ENCODE data around the gene RUVBL1.

The RUVBL1 gene

DNA sequence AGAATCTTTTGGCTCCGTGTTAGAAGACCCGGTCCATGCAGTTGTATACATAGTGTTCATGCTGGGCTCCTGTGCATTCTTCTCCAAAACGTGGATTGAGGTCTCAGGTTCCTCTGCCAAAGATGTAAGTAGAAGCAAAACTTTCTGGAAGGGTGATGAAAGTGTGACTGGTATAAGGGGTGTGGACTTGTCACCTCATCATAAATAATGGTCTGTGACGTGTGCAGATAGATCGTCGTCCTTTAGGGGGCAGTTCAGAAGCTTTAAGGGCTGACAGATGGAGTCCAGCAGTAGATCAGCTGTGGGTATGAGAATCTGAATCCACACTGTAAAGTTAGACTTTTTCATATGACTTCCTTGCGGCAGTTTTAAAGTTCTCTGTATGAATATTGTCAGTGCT, 56.1 kb downstream of the RUVBL1 start:
- DNase-seq (ENCODE audit: low read depth), result no peak

- DNase-seq (ENCODE audit: low read depth), result no peak
These were observed 56.9 kb downstream of the RUVBL1 start for GRCh38 chr3:128066676-128067075.

DNA sequence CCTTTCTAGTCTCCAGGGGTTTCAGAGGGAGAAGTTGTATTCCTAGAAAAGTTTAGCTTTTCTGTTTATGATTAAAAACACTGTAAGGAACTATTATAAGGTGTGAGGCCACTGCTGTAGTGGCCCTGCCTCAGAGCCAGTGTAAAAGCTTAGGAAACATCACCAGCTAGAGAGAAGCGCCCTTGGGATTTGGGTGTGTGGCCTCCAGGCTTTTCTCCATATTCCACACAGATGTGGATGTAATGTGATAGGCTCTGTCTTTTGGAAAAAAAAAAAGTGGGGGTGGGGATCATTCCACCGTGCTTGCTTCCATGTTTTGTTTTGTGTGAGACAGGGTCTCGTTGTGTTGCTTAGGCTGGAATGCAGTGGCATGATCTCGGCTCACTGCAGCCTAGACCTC, 57.5 kb downstream of the RUVBL1 start:
- no peak for DNase-seq (ENCODE audit: low read depth)

DNA sequence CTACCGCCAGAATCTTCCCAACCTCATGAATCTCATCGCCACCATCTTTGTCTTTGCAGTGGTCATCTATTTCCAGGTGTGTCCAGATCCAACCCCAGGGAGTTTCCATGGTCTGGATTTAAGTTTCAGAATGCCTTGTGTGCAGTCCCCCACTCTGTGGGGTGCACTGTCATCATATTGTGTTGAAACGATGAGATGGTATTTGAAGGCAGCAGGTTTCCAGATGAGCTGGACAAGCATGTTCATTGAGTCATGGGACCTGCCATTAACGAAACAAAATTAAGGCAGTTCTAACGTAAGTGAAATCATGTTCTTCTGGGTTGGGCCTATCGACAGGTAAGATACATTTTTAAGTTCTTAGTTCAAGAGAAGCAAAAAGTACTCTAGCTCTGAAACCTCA, 58.6 kb downstream of the RUVBL1 start:
- DNase-seq (ENCODE audit: low read depth), result no peak

DNA sequence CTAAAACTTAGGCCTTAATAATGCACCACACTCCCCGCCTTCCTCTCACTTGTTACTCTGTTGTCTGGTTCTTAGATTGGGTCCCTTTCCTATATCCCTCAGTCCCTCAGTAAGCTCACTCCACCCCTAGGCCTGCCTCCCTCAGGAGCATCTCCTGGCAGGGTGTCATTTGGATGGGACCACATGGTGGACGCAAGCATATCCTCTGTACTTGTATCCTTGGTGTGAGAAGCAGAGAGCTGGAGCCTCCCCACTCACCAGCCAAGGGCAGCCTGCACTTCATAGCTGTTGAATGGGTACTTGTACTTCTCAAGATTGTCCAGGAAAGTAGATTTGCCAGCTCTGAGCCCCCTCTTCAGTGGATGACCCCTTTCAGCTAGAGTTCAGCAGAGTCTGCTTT, 59.7 kb downstream of the RUVBL1 start:
- DNase-seq (ENCODE audit: low read depth), result no peak

- DNase-seq (ENCODE audit: low read depth), result no peak
These were observed 61.4 kb downstream of the RUVBL1 start for GRCh38 chr3:128062033-128062745.

DNA sequence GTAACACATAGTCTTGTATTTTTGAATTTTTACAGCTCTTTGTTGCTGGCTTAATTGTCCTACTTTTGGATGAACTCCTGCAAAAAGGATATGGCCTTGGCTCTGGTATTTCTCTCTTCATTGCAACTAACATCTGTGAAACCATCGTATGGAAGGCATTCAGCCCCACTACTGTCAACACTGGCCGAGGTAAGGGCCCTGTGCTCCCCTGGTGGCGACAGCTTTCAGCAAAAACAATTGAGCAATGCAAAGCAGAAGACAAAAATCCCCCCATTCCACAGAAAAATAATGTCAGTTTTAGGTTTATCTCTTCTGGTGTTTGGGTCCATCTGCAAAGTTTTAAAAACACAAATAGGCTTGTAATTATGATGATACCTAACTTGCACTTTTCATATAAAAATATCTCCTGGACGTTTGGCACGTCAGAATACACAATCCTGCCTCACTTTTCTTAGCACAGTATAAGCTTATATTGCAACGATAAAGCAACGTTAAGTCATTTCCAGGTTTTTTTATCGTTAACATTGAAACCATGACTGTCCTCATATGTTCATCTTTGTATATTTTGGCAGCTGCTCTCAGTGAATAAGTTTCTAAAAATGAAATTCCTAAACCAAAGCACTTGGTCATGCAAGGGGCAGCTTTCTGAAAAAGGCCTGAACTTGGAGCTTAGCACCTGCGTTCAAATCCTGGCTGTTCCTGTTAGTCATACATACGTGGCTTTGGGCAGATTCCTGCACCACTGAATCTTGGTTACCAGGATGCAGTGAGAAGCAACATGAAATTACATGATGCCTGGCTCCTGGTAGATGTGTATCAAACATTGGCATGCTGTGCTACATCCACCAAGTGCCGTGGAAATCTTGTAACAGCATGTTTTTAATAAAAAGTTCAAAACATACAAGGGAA, 62.9 kb downstream of the RUVBL1 start:
- DNase-seq (ENCODE audit: low read depth), result no peak

- DNase-seq (ENCODE audit: low read depth), result no peak
These were observed 67.4 kb downstream of the RUVBL1 start for GRCh38 chr3:128056258-128056657.

DNA sequence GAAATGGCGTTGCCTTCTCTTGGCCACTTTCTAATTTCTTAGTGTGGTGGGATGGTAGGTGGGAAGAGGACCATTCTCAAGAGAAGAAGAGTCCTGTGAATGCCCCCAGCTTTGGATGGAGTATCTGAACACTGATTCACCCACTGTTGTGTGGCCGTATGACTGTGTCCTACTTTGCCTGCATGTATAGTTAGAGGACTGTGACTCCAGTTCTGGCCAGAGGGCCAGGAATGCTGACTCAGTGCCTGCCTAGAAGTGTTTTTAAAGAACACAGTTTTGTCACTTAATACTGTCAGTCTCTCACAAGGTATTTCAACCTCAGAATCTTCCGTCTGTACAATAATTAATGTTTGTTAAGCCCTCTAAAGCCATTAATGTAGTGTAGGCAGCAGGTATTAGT, 69.2 kb downstream of the RUVBL1 start:
- DNase-seq (ENCODE audit: low read depth), result no peak

DNA sequence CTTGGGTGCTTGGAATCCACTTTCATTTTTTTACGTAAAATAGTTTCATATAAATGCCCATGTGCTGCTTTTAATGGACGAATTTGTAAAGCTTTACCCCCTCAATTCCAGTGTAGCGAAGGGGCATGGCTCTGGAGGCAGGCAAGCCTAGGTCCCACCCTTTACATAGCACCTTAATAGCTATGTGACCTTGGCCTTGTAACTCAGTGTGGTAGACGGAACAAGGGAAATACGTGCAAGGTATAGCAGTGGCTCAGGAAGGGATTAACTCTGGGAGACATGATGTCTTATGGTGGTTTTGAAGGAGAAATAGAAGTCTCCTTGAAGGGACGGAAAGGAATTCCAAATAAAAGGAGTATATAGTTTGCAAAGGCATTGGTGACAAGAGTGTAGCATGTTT, 70.0 kb downstream of the RUVBL1 start:
- DNase-seq (ENCODE audit: low read depth), result no peak

DNA sequence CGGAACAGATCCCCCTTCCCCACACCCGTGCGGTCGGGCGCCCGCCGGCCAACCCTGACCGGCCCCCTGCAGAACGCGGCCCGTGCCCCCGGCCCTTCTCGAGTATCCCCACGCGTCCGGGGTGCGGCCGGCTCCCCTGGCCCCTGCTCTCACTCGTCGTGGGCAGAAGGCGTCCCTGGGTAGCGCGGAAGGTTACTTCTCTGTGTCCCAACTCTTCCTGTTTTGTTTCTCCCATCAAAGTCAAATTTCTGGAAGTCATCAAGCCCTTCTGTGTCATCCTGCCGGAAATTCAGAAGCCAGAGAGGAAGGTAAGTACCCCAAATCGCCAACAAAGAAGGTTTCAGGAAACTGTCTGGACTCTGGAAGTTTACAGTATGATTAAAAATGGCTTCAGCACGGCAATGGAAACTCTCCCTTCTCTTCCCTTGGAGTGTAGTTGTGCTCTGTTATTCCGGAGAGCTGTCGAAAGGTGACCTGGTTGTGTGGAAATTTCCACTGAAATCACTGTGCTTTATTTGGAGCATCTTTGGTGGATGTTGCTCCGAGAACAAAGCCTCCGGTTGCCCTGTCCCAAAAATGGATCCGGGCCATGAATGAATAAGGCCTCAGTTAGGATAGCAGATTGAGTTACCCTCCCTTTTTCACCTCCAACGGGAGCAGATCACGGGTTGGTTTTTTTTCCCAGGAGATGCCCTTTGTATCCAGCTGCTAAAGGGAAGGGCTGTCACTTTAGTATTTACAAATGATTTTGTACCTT, 70.8 kb downstream of the RUVBL1 start:
- DNase-seq (ENCODE audit: low read depth), result no peak

- DNase-seq (ENCODE audit: low read depth), result peak; percentile 95
These were observed 71.6 kb downstream of the RUVBL1 start, which contains the start of gene SEC61A1 for GRCh38 chr3:128051837-128052594. Gene SEC61A1, plus strand, starts transcription at chr3:128052437. Its CDS starts 116 bp downstream, at chr3:128052553.

GRCh38 chr3:128051459-128051836, 72.2 kb downstream of the RUVBL1 start:
- no peak for DNase-seq (ENCODE audit: low read depth)

DNA sequence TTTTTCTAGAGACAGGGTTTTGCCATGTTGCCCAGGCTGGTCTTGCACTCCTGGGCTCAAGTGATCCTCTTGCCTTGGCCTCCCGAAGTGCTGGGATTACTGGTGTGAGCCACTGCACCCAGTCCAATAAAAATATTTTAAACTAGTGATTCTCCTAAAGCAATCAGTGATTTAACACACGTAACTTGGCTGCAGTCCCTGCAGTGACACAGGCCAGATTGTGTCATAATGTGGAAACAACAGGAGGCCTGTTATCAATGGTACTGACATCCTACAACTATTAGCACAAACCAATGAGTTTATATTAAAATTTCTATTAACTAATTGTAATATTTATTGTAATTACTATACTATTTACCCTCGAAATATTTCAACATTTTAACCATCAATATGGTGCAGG, 73.0 kb downstream of the RUVBL1 start:
- no peak for DNase-seq (ENCODE audit: low read depth)

DNA sequence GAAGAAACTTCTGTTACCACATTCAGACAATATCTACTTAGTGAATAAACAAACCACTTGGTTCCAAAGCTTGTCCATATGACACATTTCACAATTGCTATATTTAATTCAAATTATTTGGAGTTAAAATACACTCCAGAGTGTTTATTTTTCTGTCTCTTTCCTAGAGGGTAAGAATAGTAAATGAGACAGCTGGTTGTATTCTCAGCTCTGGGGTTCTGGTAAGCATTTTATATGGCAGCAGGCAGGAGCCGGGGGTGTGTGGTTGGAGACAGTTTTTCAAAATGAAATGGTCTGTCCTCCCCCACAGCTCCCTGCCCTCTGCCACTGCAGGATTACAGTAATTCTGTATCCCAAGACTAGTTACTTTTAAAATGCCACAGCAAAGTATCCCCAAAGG, 82.3 kb downstream of the RUVBL1 start:
- no peak for DNase-seq (ENCODE audit: low read depth)

GRCh38 chr3:128040660-128041059, 83.0 kb downstream of the RUVBL1 start:
- no peak for DNase-seq (ENCODE audit: low read depth)

GRCh38 chr3:128040041-128040440, 83.6 kb downstream of the RUVBL1 start:
- DNase-seq (ENCODE audit: low read depth), result no peak

- DNase-seq (ENCODE audit: low read depth), result no peak
These were observed 87.5 kb downstream of the RUVBL1 start for GRCh38 chr3:128036119-128036518.

DNA sequence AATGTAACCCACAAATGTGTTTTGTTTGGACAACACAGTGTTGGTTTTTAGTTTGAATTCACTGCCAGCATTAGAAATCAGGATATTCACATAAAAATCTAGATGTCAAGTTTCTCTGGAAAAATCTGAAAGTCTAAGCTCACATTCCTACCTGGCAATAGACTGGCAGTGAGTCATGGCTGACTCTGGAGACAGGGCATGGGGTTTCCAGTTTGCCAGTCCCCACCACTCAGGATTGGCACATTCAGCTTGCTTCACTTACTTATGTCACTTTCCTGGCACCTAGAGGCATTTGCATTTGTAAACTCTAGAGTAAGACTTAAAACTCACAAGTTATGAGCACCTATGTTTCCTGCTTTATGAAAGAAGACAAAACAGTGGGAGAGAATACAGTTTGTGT, 90.5 kb downstream of the RUVBL1 start:
- no peak for DNase-seq (ENCODE audit: low read depth)

All from activated T-cell treated with anti-CD3 and anti-CD28 coated beads for 1 hour (primary cell).